C4-2B (cell line): Measurements from ENCODE around the gene CPLX1.

ENCODE experiments used
- CTCF ChIP-seq: fragments of 450-650 bp; conservative IDR thresholded peaks from 2 replicates; pipeline ENCODE4 v1.5.1; 2017; ENCODE audit warnings: mild to moderate bottlenecking
- ZFX ChIP-seq: fragments of 450-650 bp; IDR thresholded peaks from 2 replicates; pipeline ENCODE4 v1.6.1; 2017

GRCh38 chr4:742096-742741 is 83.7 kb downstream of the CPLX1 start:
- TF ChIP-seq CTCF = no peak
- TF ChIP-seq ZFX = no peak
